ENCODE measurements around the gene PADI6.
A peak's percentile ranks its signal among the peaks of the same experiment; 100 is the strongest.
"Not testable (repeated sequence)": the region's sequence is repeated elsewhere in the genome, so short reads cannot be mapped to it uniquely, and the experiment has no call there.

Gene PADI6

GRCh38 chr1:17371896-17372295 lies at the start of gene PADI6:
TSS of gene PADI6 (plus strand) at chr1:17372196. CDS start at chr1:17372246, 50 bp downstream.
- DNase-seq: no peak

DNA sequence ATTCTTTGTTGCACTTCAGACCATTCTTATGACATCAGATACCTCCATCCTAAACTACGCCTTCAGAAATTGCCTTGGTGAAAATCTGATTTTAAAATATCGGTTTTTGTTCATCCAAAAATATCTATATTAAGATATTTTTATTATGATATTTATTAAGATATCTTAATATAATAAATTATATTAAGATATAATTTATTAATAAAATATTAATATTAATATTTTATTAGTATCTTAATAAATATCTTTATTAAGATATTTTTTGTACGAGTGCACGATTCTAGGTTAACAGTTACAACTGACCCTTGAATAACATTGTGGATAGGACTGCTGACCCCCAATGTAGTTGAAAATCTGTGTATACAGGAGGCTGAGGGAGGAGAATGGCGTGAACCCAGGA lies 43.1 kb upstream of the PADI6 start:
- no peak for DNase-seq

DNA sequence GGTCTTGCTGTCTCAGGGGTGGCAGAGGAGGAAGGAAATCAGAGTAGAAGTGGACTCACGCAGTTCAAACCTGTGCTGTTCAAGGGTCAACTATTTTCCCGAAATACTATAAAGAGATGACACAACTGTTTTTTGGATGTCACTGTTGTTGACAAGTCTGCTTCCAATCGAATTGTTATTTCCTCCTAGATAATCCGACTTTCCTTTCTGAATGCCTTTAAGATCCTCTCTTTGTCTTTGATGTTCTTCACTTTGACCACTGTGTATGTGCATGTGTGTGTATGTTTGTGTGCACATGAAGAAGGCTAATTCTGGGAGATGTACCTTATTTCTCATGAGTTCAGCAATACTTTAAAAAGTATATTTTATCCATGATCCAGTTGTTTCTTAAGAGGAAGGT lies 42.4 kb upstream of the PADI6 start:
- no peak for DNase-seq

DNA sequence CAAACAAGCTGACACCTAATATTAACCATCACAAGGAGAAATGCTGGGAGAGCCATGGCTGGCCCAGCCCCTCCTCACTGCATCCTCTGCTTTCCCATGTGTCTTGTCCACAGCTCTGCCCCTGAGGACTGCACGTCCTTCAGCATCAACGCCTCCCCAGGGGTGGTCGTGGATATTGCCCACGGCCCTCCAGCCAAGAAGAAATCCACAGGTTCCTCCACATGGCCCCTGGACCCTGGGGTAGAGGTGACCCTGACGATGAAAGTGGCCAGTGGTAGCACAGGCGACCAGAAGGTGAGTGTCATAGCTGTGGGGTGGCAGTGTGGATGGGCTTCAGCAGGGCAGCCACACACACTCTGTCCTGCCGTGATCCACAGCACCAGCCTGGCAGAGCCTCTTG lies 41.1 kb upstream of the PADI6 start:
- DNase-seq: no peak

GRCh38 chr1:17333081-17333480 lies 38.9 kb upstream of the PADI6 start:
- DNase-seq: no peak

GRCh38 chr1:17335821-17336710 lies 35.9 kb upstream of the PADI6 start:
- DNase-seq: peak; percentile 52

- no peak for DNase-seq
Observed at GRCh38 chr1:17338706-17339493, 33.1 kb upstream of the PADI6 start.

DNA sequence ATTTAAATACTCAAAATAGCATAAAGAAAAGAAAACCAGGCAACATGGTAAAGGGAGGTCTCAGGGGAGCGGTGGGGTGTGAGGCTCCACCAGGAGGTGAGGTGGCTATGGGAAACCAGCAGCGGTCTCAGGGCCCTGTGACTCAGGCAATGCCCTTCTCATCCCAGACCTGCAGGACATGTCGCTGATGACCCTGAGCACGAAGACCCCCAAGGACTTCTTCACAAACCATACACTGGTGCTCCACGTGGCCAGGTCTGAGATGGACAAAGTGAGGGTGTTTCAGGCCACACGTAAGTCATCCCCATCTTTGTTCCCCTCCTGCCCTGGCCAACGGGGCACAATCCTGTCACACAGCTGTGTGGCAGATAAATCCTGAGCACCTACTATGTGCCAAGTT lies 32.5 kb upstream of the PADI6 start:
- DNase-seq: no peak

- DNase-seq: no peak
Observed at GRCh38 chr1:17340358-17340757, 31.6 kb upstream of the PADI6 start.

- DNase-seq: no peak
Observed at GRCh38 chr1:17342014-17342441, 30.0 kb upstream of the PADI6 start.

GRCh38 chr1:17345506-17345905 lies 26.5 kb upstream of the PADI6 start:
- not testable (repeated sequence) for DNase-seq

GRCh38 chr1:17346046-17346789 lies 25.8 kb upstream of the PADI6 start:
- no peak for DNase-seq

DNA sequence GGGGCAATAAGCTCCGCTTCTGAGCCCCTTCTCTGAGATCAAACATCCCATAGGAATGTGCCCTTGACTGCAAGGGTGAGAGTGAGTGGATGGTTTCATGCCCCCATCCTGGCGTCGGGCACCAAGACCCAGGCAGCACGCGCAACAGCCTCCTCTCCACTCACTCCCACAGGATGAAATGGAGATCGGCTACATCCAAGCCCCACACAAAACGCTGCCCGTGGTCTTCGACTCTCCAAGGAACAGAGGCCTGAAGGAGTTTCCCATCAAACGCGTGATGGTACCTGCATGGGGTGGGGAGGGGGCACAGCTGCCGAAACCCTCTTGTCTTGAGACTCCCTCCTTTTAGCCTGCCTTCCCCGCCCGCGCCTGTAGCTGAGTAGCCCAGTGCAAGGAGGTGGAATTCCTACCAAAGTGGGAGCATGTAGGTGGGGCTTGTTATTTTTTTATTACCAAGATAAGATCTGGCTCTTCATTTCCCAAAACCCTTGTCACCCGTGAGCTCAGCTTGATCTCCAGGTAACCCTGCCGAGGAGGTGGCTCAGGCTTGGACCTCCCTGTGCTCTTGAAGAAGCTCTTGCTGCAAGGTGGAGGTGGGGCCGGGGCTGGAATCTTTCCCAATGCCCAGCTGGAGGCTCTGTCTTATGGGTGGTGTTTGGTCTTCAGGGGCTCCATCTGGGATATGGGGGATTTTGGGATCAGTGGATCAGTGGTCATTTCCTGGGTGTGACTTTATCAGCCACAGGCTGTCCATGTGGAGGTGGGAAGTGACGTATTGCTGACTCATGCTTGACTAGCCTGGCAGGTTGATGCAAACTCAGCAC lies 24.0 kb upstream of the PADI6 start:
- DNase-seq: no peak

GRCh38 chr1:17348593-17349234 lies 23.3 kb upstream of the PADI6 start:
- DNase-seq: no peak

GRCh38 chr1:17350083-17350482 lies 21.9 kb upstream of the PADI6 start:
- DNase-seq: no peak

GRCh38 chr1:17350928-17351446 lies 21.0 kb upstream of the PADI6 start:
- no peak for DNase-seq

DNA sequence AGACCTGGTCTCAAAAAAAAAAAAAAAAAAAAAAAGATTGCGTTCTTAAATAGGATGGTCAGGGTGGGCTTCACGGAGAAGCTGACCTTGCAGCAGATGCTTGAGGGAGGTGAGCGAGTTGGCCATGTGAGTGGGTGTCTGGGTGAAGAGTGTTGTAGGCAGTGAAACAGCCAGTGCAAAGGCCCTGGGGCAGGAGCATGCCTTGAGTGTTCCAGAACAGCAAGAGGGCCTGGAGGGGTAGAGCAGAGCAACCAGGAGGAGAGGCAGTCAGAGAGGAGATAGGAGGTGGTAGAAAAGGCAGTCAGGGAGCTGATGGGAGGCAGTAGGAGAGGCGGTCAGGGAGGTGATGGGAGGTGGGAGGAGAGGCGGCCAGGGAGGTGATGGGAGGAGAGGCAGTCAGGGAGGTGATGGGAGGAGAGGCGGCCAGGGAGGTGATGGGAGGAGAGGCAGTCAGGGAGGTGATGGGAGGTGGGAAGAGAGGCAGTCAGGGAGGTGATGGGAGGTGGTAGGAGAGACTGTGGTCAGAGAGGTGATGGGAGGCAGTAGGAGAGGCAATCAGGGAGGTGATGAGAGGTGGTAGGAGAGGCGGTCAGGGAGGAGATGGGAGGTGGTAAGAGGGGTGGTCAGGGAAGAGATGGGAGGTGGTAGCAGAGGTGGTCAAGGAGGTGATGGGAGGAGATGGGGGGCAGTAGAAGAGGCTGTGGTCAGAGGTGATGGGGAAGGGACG lies 20.2 kb upstream of the PADI6 start:
- DNase-seq: no peak

DNA sequence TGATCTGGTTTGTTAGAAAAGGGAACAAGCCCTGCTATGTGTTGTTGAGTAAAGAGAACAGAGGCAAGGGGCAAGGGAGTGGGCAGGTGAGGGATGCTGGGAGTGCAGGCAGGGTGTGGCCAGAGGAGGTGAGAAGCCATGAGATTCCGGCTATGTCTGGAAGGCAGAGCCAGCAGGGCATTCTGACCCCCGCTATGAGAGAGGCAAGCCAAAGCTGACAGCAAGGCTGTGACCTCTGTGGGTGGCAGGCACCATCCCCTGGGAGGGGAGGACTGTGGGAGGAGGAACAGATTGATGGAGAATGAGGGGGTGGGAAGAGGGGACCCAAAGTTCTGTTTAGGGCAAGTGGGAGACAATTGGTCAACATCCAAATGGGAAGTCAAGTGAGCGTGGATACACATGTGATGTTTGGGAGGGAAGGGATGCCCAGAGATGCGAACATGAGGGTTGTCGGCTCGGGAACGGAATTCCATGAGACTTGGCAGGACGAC lies 19.5 kb upstream of the PADI6 start:
- DNase-seq: no peak

DNA sequence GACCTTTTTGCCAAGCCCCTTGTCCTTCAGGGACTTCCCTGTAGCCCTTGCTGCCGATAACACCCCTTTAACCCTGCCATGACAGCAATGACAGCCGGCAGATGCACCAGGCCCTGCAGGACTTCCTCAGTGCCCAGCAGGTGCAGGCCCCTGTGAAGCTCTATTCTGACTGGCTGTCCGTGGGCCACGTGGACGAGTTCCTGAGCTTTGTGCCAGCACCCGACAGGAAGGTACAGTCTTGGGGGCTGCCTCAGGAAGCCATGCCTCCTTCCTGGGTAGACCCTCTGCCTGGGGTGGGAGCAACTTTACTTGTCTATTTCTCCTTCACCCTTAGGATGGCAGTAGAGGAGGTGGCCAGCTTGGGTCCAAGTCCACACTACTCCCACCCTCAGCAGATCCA lies 16.1 kb upstream of the PADI6 start:
- no peak for DNase-seq

- DNase-seq: no peak
Observed at GRCh38 chr1:17356387-17357026, 15.5 kb upstream of the PADI6 start.

Data from retina (tissue), 1 donor.